C1 segment of cervical spinal cord (tissue), 14 donors: ENCODE results near the gene IMP4.
"Not testable (repeated sequence)": the region's sequence is repeated elsewhere in the genome, so short reads cannot be mapped to it uniquely, and the experiment has no call there.

Source experiments
- DNase-seq, 14 donors: peaks; one replicate each; lab custom pipeline; 2025; lab: John Stamatoyannopoulos, UW

The IMP4 gene, protein sequence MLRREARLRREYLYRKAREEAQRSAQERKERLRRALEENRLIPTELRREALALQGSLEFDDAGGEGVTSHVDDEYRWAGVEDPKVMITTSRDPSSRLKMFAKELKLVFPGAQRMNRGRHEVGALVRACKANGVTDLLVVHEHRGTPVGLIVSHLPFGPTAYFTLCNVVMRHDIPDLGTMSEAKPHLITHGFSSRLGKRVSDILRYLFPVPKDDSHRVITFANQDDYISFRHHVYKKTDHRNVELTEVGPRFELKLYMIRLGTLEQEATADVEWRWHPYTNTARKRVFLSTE

DNA sequence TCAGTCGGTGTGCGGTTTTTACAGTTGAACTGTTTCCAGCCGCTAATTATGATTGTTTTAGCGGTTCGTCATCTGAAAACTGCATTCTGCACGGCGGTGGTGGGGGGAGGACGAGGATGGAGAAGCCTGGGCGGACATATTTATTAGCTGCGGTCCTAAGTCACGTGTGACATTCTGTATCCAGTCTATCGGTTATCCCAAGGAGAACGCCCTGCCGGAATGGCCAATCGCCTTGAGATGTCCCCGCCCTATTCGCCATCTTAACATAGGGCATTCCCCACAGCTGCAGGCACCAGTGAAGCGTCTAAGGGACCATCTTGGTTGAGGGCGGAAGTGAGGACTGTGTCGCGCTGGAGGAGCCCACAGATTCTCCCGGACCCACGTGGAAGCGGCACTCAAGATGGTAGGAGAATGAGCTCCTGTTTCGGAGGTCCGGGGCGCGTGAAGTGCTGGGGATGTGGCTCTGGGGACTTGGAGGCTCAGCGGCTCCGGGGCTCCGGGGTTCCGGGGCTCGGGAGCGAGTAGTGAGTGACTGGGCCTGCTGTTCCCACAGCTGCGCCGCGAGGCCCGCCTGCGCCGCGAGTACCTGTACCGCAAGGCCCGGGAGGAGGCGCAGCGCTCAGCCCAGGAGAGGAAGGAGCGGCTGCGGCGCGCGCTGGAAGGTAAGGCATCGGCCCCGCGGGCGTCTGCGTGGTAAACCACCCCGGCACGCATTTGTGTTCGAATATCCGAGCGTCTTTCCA is at the start of gene IMP4:
Gene IMP4, plus strand, starts transcription at position 365 of the 743 bp plus-strand sequence. Its CDS starts 36 bp downstream, at position 401.
- peak; percentile 70 to 100 (median 96) for DNase-seq

DNA sequence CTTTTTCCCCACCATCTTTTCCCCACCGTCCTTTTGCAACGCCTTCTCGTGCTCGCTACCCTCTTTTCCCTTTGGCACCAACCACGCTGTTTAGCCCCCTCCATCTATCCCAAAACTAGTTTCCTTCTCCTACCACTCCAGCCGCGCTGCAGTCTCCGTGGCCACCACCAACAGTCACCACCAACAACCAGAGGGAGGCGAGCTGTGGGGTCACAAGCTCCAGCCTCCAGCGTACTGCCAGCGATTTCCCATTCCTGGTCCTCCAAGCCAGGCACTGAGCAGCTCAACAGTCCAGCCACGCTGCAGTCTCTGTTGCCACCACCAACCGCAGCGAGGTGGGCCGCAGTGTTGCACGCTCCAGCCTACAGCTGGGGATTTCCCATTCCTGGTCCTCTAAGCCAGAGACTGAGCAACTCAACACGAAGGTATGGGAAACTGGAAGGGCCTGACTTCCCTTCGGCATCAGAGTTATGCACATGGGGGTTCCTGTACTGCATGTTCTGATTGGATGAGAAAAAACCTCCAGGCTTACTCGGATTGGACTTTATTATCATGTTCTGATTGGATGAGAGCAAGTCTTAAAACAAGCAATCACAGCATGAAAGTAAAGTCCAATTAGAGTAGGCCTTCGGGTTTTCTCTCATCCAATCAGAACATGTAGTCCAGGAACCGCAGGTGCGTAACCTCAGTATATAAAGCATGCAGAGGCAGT is 42.3 kb upstream of the IMP4 start:
- no peak for DNase-seq

DNA sequence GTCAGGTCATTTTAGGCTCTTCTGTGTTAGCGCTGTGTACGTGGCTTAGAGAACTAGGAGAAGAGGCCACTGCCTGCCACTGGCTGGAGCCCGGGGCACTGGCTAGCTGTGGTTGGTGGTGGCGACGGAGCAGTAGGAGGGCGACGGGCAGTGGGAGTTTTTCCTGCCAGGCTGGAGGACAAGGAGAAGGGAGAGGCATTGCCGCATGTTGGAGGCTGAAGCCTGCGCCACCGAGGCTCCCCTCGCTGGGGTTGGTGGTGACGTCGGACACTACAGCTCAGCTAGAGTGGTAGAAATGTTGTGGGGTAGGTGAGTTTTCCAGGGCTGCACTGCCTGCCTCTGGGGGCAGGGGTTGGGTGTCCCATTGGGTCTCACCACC is 41.7 kb upstream of the IMP4 start:
- no peak for DNase-seq

DNA sequence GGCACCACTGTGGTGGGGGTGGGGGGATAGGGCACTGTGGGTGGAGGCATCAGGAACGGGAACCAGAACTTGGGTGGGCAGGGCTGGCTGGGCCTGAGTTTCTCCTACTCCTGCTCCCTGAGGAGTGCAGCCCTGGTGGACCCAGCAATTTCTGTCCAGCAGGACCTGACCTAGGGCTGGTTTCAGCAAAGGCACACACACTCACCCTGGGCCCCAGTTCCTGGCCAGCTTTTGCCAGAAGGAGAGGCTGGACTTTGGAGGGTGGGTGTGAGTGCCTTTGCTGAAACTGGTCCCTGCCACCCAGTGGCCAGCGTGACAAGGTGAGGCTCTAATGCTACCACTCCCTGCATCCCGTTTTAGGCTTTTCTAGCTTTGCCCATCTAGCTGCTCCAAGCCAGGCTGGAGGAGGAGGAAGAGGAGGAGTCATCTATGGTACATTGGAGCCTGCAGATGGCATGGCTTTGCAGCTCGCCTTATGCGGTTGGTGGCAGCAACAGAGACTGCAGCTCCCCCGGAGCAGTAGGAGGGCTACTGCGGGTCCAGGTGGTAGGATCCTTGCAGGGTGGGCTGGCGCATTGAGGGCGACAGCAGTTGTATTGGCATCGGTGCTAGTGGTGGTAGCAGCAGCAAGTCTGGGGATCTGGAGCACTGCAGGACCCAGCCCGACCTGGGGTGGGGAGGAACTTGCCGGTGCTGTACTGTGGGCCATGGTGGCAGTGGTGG is 40.4 kb upstream of the IMP4 start:
- DNase-seq = no peak

DNA sequence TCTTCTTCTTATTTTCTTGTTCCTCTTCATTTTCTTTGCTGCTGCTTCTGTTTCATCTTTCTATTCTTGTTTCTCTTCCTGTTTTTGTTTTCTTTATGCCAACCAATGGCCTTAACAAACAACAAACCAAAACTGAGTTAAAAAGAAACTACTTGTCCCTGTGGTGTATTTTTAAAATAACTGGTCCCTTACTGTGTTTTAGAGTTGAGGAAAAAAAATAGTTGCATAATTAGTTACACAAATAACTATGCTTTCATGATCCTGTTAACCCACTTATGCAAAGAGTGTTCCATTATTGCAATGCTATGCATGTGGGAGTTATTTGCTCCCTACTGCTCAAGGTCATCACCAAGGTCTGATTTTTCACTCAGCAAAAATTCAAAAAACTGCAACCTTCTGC is 39.5 kb upstream of the IMP4 start:
- no peak for DNase-seq

DNA sequence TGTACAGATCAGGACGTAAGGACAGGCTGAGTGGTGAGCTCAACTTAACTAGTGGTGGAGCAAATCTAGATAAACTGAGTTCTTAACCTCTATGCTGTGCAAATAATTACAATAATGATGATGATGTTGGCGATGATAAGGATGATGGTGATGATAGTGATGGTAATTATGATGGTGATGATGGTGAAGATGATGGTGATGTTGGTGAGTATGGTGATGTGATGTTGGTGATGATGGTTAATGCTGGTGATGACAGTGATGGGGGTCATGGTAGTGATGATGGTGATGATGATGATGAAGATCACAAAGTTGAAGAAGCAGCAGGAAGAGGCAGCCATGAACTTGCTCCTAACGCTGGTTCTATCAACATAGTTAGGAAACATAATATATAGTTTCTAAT is 38.0 kb upstream of the IMP4 start:
- DNase-seq = no peak

DNA sequence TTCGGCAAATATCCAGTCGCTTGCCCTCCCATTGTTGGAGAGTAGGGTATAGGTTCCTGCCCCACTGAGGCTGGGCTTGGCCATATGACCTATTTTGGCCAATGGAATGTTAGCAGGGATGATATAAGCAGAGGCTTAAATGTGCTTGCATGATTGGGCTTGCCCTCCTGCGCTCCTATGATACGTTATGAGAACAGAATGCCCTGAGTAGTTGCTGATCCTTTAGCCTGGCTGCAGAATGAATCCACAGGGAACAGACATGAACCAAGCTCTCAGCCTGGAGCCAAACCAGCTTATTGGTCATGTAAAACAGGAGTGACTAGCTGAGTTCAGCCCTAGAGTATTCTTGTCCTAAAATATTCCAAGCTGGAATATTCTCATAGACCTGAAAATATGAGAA is 34.8 kb upstream of the IMP4 start:
- DNase-seq = no peak

DNA sequence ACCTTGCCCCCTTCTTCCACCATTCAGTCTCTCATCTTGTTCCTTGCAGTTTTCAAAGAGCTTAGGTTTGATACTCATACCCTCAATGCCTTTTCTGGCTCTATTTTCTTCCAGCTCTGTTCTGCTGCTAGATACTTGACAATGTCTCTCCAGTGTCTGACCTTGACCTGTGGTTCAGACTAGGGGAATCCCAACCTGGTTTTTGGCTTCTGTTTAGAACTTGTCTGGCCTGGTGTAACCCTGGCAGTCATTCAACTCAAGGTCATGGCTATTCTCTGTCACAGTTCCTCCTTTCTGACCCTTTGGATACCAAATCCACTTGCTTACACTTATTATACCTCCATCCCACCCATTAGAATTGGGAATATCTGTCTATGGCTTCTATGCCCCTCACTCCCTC is 31.8 kb upstream of the IMP4 start:
- no peak for DNase-seq

DNA sequence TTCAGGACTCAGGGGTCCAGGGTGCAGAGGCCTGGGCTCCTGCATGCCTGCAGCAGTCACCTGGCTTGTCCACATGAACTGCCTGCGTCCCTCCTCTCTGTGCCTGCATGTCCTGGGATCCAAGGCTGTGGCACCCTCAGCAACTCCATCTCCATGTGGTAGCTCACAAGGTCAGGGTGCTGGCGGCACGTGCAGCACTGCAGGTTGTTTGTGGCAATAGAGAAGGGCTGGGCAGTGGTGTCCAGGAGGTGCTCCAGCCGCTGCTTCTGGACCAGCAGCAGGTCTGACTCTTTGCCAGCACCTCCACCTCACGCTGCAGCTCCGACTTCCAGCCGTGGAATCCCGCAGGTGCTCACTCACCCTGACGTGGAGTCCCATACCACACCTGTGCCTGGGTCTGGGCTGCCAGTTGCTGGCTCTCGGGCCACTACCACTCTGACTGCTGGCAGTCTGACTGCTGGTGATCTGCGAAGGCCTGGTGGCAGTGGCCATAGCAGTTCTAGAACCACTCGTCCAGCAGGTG is 28.8 kb upstream of the IMP4 start:
- no peak for DNase-seq

DNA sequence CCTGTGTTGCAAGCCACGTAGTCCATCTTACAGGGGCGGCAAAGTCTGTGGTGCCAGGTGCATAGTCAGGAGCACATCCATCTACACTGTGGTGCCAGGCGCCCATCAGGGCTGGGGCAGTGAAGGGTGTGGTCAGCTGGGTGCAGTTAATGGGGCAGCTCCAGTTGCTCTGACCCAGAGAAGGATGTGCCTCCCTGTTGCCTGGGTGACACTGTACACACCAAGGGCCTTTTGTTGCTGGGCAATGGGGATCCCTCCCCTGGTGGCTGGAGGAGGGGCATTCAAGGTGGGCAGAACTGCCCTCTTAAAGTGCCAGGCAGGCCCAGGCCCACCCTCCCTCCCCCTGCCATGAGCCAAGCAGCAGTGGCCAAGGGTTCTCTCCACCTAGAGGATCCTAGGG is 28.3 kb upstream of the IMP4 start:
- no peak for DNase-seq

DNA sequence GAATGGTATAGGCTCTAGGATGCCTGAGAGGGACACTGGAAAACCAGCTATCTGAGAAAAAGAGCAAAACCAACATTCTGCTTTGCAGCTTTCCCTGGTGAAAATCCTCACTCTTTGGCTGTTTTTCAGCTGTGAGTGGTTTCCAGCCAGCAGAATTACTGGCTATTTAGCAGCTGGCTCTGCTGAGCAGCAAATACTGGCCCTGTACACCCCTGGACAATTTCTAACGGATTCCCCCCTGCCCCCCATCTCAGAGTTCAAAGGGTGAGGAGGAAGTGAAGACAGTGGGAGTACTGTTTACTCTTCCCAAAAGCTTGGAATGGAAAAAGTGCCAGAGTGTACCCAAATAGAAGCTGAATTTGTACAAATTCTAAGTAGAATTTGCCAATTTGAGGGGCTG is 26.1 kb upstream of the IMP4 start:
- peak in 1 of 14 donors; percentile 13 for DNase-seq

DNA sequence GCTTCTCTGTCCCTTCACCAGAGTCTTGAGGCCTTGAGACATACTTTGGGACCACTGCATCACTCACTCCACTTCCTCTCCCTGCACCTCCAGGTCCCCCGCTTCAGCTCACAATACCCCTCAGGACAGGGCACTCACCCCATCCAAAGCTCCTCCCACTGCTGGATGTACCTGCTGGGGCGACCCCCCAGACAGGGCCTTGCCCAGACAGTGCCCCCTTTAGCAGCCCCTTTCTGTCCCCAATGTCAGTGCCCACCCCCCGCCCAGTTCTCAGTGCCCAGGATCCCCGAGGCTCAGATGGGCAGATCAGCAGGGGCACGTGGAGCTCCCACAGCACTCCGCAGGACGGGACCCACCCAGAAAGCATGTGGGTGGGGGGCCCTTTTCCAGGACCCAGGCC is 23.8 kb upstream of the IMP4 start:
- no peak for DNase-seq

DNA sequence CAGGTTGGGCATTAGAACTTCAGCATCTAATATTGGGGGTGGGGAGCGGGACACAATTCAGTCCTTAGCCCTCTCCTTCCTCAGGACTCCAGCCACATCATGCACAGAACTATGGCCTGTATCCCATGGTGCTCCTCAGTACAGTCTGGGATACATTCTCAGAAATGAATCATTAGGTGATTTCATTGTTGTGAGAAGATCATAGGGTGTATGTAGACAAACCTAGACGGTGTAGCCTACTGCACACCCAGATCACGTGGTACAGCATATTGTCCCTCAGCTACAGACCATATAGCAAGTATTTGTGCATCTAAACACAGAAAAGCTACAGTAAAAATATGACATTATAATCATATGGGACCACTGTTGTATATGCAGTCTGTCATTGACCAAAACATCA is 23.2 kb upstream of the IMP4 start:
- no peak for DNase-seq

DNA sequence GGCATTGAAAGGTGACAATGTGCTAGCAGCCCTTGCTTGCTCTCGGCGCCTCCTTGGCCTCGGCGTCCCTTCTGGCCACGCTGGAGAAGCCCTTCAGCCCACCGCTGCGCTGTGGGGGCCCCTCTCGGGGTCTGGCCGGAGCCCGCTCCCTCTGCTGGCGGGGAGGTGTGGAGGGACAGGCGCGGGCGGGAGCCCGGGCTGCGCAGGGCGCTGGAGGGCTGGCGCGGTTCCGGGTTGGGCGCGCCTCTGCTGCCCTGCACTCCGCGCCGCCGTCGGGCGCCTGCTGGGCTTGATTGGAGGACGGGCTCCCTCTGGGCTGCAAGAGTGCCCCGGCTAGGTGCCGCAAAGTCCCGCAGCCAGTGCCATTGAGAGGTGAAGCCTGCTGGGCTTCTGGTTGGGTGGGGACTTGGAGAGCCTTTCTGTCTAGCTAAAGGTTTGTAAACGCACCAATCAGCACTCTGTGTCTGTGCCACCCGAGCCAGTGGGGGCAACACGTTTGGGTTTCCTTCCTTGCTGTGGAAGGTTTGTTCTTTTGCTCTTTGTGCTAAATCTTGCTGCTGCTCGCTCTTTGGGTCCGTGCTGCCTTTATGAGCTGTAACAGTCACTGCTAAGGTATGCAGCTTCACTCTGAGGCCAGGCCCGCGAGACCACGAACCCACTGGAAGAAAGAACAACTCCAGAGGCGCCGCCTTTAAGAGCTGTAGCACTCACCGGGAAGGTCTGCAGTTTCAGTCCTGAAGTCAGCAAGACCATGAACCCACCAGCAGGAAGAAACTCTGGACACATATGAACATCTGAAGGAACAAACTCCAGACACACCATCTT is 14.8 kb upstream of the IMP4 start:
- DNase-seq = no peak

DNA sequence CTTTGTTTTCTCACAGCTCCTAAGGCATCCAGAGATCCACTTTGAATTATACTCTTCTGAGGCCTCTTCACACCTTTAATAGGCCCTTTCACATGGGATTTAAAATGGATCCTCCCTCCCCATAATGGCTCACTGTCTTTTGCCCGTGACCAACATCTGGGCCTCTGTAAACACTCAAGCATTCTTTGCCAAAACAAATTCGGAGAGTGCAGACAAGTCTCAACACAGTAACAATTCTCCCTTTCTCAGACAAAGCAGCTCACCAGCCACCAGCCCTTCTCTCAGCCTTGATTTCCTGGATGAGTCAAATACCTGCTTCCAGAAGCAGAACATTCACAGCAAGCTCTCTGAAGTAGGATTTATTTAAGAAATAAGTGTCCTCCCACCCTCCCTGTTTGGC is 14.0 kb upstream of the IMP4 start:
- DNase-seq = no peak

DNA sequence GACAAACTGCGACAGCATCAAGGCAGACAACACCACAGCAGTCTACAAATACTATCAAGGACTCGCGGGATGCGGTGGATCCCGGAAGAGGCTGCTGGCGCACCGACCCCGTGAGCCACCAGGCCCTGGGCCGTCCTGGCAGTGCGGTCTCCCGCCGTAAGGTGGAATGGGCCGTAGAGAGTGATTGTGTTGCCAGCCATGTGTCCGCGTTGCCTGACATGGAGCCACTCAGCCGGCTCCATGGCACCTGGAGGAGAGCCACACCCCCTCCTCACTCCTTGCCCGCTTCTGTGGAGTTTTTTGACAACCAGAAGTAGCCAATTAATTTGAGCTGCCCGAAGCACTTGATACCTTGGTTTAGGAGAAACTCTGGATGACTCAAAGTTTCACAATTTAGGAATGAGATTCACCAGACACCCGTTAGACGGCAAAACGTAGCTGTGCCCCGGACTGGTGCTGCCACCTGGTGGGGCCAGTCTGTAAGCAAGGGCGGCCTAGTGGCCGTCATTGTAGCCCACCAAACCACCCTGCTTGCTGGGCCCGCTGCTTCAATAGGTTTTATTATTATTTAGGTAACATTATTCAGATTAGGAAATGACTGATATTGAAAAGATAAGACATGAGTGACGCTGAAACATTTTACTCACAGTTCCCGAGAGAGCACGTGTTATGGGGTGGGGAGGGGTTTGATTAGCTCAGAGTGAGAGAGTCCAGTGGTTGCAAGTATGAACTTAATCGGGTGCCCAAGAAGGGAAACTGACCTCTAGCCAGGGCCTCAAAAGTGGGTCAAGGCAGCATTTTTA is 10.2 kb upstream of the IMP4 start:
- peak in 6 of 14 donors; percentile 17 to 61 (median 26) for DNase-seq

DNA sequence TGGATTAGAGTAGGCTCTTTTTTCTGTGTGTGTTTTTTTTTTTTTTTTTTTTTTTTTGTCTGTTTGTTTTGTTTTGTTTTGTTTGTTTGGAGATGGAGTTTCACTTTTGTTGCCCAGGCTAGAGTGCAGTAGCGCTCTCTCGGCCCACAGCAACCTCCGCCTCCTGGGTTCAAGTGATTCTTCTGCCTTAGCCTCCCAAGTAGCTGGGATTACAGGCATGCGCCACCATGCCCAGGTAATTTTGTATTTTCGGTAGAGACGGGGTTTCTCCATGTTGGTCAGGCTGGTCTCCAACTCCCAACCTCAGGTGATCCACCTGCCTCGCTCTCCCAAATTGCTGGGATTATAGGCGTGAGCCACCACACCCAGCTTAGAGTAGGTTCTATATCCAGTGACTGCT is 9.4 kb upstream of the IMP4 start:
- DNase-seq = not testable (repeated sequence)

DNA sequence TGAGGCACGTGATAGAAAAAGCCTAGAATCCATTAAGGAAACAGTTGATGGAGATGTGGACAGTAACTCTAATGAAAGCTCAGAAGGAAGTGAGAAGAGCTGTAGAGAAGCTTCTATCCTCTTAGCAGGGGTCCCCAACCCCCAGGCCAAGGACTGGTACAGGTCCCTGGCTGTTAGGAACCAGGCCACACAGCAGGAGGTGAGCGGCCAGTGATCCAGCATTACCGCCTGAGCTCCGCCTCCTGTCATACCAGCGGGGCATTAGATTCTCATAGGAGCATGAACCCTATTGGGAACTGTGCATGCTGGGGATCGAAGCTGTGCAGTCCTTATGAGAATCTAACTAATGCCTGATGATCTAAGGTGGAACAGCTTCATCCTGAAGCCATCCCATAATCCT is 8.7 kb upstream of the IMP4 start:
- DNase-seq = no peak

DNA sequence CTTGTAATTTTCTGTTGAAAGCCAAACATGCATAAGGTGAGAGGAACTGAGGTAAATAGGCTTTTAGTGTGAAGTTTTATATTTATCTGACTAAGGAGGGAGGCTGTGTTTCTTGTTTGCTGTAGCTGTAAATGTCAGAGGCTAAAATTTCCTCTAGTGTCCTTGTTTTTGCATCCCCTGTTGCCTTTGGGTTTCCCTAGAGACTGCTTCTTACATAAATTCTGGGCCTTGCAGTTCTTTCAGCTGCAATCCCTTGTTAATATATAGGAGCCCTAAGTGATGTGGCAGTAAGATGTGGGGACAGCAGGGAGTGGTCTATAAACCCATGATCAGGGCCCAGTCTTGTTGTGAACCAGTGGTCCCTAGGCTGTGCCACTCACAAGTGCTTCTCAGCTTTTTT is 7.5 kb upstream of the IMP4 start:
- no peak for DNase-seq
